Gastrocnemius medialis (tissue), 4 donors: Measurements from ENCODE around the gene SIK3. TPM values are rescaled to one million over a fixed set of nuclear protein-coding genes. Genes with fewer than 3 reads are reported as not detected.
A peak's percentile ranks its signal among the peaks of the same experiment; 100 is the strongest.
"Not testable (repeated sequence)": the region's sequence is repeated elsewhere in the genome, so short reads cannot be mapped to it uniquely, and the experiment has no call there.

Experiments used
- ATAC-seq, 2 donors: fragments of 150-250 bp; one replicate each; pipeline ENCODE4 v1.9.1; 2016
- DNase-seq, 2 donors: peaks; one replicate each; pipeline ENCODE4 v3.0.0-alpha.2; 2019
- H3K27ac ChIP-seq, 4 donors: fragments of 200-600 bp; sonication (generic); 1 replicate in 1 of 4; 2 replicates in 3 of 4; pipeline ENCODE4 v1.5.1; 2016 to 2018; ENCODE audit warnings: mild to moderate bottlenecking in 2 of 4, moderate library complexity in 1 of 4
- H3K27me3 ChIP-seq, 3 donors: fragments of 200-600 bp; sonication (generic) in 2 of 3; 1 replicate in 1 of 3; 2 replicates in 2 of 3; pipeline versions ENCODE4 v1.5.1 to v1.6.0; 2016 to 2019; ENCODE audit warnings: mild to moderate bottlenecking in 1 of 3, moderate library complexity in 1 of 3
- H3K36me3 ChIP-seq, 2 donors: fragments of 200-600 bp; sonication (generic) in 1 of 2; one replicate each; pipeline ENCODE4 v1.5.1; 2017 to 2018
- H3K4me1 ChIP-seq, 2 donors: fragments of 200-600 bp; sonication (generic) in 1 of 2; one replicate each; pipeline ENCODE4 v1.5.1; 2016 to 2017; ENCODE audit warnings: mild to moderate bottlenecking in 2 of 2
- H3K4me3 ChIP-seq, 4 donors: fragments of 200-600 bp; sonication (generic) in 3 of 4; 1 replicate in 1 of 4; 2 replicates in 3 of 4; pipeline ENCODE4 v1.5.1; 2016 to 2019; ENCODE audit warnings: mild to moderate bottlenecking in 2 of 4
- H3K9me3 ChIP-seq, 3 donors: fragments of 200-600 bp; sonication (generic) in 2 of 3; 1 replicate in 1 of 3; 2 replicates in 2 of 3; pipeline ENCODE4 v1.5.1; 2016 to 2019
- POLR2A ChIP-seq, 2 donors: fragments of 450-650 bp; IDR thresholded peaks; one replicate each; pipeline ENCODE4 v1.6.1; 2017; ENCODE audit warnings: antibody characterized with exemption in 2 of 2, mild to moderate bottlenecking in 2 of 2, moderate library complexity in 2 of 2
- in situ Hi-C, 4 donors: fragments of 200-750 bp; cut with MboI; loops; one replicate each; pipeline versions ENCODE4 v1.15.0 to v1.8.0; 2017; ENCODE audit warnings: low sequenced_read_pairs in 4 of 4
- intact Hi-C: fragments of 100-400 bp; cut with DNase I; formaldehyde crosslinking; loops from one replicate; pipeline ENCODE4 v1.15.1; 2023; ENCODE audit warnings: low total_unique reads
- total RNA-seq, 4 donors: library from RNA; depleted of rRNA; stranded (reverse); fragments of >200 nt; gene quantifications; one replicate each; pipeline versions ENCODE4 v1.1.0 to v1.2.3, GENCODE V29; 2016
- TF ChIP-seq, protein P1 (sequence below), 5 experiments: fragments of 450-650 bp in 3 of 5; fragments of 200-600 bp in 2 of 5; sonication (generic) in 2 of 5; IDR thresholded peaks in 4 of 5; conservative IDR thresholded peaks in 1 of 5; 1 replicate in 4 of 5; 2 replicates in 1 of 5; pipeline ENCODE4 v1.5.1; 2016 to 2019; ENCODE audit warnings: antibody characterized with exemption in 5 of 5, mild to moderate bottlenecking in 3 of 5, moderate library complexity in 3 of 5

The SIK3 gene
- total RNA-seq, 4 donors from 2014 or later, result 34.4 to 42.4 (median 37.2) TPM

GRCh38 chr11:116835042-116835772, 263.0 kb downstream of the SIK3 start:
- no peaks in the 10 kb centered on the region for H3K36me3 ChIP-seq
- H3K4me1 ChIP-seq, result peaks cover 10 to 14% of the 10 kb centered on the region in 2 donors
- TF ChIP-seq, protein P1, sequence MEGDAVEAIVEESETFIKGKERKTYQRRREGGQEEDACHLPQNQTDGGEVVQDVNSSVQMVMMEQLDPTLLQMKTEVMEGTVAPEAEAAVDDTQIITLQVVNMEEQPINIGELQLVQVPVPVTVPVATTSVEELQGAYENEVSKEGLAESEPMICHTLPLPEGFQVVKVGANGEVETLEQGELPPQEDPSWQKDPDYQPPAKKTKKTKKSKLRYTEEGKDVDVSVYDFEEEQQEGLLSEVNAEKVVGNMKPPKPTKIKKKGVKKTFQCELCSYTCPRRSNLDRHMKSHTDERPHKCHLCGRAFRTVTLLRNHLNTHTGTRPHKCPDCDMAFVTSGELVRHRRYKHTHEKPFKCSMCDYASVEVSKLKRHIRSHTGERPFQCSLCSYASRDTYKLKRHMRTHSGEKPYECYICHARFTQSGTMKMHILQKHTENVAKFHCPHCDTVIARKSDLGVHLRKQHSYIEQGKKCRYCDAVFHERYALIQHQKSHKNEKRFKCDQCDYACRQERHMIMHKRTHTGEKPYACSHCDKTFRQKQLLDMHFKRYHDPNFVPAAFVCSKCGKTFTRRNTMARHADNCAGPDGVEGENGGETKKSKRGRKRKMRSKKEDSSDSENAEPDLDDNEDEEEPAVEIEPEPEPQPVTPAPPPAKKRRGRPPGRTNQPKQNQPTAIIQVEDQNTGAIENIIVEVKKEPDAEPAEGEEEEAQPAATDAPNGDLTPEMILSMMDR (IDR thresholded peaks at IDR 0.05 in 4 of 5, conservative IDR thresholded peaks at IDR 0.05 in 1 of 5), result no peak
- TF ChIP-seq POLR2A (IDR thresholded peaks at IDR 0.05), result no peak
- peak overlapping the region; percentile 43 to 55 (median 44) for H3K4me3 ChIP-seq
- in situ Hi-C loops (no loop called here), intact Hi-C loops (no loop called here)
- H3K9me3 ChIP-seq, result no peaks in the 10 kb centered on the region
- ATAC-seq, result peak; percentile 23 to 28
- DNase-seq, result no peak
- no peaks in the 10 kb centered on the region for H3K27me3 ChIP-seq
- H3K27ac ChIP-seq, result peak overlapping the region; percentile 63 to 70 (median 66)

- H3K9me3 ChIP-seq, H3K36me3 ChIP-seq, H3K4me3 ChIP-seq, intact Hi-C loops, in situ Hi-C loops, ATAC-seq, H3K27me3 ChIP-seq, DNase-seq: not testable (repeated sequence)
- H3K4me1 ChIP-seq, result peaks cover 10 to 14% of the 10 kb centered on the region in 2 donors
- peak overlapping the region in 3 of 4 donors; percentile 63 to 70 (median 69) for H3K27ac ChIP-seq
Measured at GRCh38 chr11:116834535-116835041, 263.6 kb downstream of the SIK3 start.

DNA sequence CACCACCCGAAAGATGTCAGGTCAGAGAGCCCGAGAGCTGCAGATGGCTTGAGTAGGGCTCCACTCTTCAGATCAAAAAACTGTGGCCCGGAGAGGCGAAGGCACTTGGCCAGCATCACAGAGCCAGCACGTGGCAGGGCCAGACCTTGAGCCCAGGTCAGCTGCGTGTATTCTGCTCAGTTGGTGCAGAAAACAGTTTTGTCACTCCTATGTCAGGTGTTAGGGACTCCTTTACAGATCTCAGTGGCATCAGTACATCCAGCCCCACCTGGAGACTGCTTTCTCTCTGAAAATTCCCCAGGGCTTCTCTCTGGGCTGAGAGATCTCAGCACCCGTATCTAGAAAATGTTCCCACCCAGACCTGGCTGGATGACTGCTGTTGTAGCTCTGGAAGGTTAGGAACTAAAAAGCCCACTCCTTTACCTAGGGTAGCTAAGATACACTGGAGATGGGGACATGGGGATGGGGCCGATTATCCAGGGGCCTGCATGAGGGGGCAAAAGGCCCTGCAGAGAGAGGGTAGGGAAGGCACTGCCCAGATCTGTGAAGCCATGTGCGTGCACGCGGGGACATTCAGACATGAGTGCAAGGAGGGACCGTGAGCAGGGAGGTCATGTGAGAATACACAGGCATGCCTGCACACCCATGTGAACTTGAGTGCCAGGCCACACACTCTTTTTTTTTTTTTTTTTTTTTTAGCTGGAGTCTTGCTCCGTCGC, 264.3 kb downstream of the SIK3 start:
- Histone ChIP-seq H3K36me3 (no peaks in the 10 kb centered on the region), H3K27ac (no peak overlapping the region), H3K4me3 (no peak overlapping the region), H3K4me1 (peaks cover 10 to 14% of the 10 kb centered on the region in 2 donors), H3K27me3 (no peaks in the 10 kb centered on the region), H3K9me3 (no peaks in the 10 kb centered on the region)
- no peak for ATAC-seq
- TF ChIP-seq, protein P1 (IDR thresholded peaks at IDR 0.05 in 4 of 5, conservative IDR thresholded peaks at IDR 0.05 in 1 of 5), result no peak
- TF ChIP-seq POLR2A (IDR thresholded peaks at IDR 0.05), result no peak
- no peak for DNase-seq
- intact Hi-C loops, result no loop called here
- in situ Hi-C loops, result no loop called here

DNA sequence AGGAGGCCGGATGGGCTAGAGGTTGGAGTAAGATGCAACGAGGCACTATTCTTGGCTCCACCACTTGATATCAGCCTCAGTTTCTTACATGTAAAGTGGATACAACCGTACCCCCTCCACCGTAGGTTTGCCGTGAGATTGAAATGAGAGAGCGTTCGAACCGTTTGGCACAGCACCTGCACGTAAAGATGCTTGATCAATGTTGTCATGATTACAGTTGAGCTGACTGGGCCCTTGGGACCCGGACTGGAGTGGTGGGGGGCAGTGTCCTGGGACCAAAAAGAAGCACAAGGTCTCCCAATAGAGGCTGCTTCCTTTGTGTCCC, 264.8 kb downstream of the SIK3 start:
- Histone ChIP-seq H3K27me3 (no peaks in the 10 kb centered on the region), H3K36me3 (no peaks in the 10 kb centered on the region), H3K4me1 (peaks cover 10 to 14% of the 10 kb centered on the region in 2 donors), H3K9me3 (no peaks in the 10 kb centered on the region), H3K4me3 (no peak overlapping the region), H3K27ac (no peak overlapping the region)
- DNase-seq, result no peak
- intact Hi-C loops, result no loop called here
- in situ Hi-C loops, result no loop called here
- ATAC-seq, result no peak
- no peak for TF ChIP-seq POLR2A (IDR thresholded peaks at IDR 0.05)
- TF ChIP-seq, protein P1 (IDR thresholded peaks at IDR 0.05 in 4 of 5, conservative IDR thresholded peaks at IDR 0.05 in 1 of 5), result no peak
